Measurements from ENCODE around the gene ANGPTL2. TPM values are rescaled to one million over a fixed set of nuclear protein-coding genes. Genes with fewer than 3 reads are reported as not detected.

ANGPTL2 gene
- polyA plus RNA-seq, 1 donor: 15.5 TPM

- H3K4me3 ChIP-seq (ENCODE audit: low read length): no peak overlapping the region
- peaks cover 42% of the 10 kb centered on the region for H3K36me3 ChIP-seq (ENCODE audit: control insufficient read depth, insufficient read depth, low read length)
- H3K27me3 ChIP-seq (ENCODE audit: control insufficient read depth, insufficient read depth, low read length): no peaks in the 10 kb centered on the region
- H3K27ac ChIP-seq (ENCODE audit: low read length): no peak overlapping the region
- DNase-seq: no peak
- H3K9me3 ChIP-seq (ENCODE audit: control insufficient read depth, low read depth, low read length): no peaks in the 10 kb centered on the region
- no peaks in the 10 kb centered on the region for H3K4me1 ChIP-seq (ENCODE audit: control insufficient read depth, insufficient read depth, low read length)
- WGBS (ENCODE audit: insufficient coverage, low lambda C conversion rate): no CpG with 5 or more reads among the region's 5 CpGs
Observed at GRCh38 chr9:127095411-127095810, 27.0 kb downstream of the ANGPTL2 start.

- WGBS (ENCODE audit: insufficient coverage, low lambda C conversion rate): no CpG with 5 or more reads among the region's 17 CpGs
- Histone ChIP-seq H3K9me3 (ENCODE audit: control insufficient read depth, low read depth, low read length) (no peaks in the 10 kb centered on the region), H3K4me1 (ENCODE audit: control insufficient read depth, insufficient read depth, low read length) (no peaks in the 10 kb centered on the region), H3K36me3 (ENCODE audit: control insufficient read depth, insufficient read depth, low read length) (peaks cover 45% of the 10 kb centered on the region), H3K27ac (ENCODE audit: low read length) (no peak overlapping the region), H3K4me3 (ENCODE audit: low read length) (no peak overlapping the region), H3K27me3 (ENCODE audit: control insufficient read depth, insufficient read depth, low read length) (no peaks in the 10 kb centered on the region)
- DNase-seq: no peak
Observed at GRCh38 chr9:127093319-127094020, 29.0 kb downstream of the ANGPTL2 start.

- no peak for DNase-seq
- Histone ChIP-seq H3K4me1 (ENCODE audit: control insufficient read depth, insufficient read depth, low read length) (no peaks in the 10 kb centered on the region), H3K27me3 (ENCODE audit: control insufficient read depth, insufficient read depth, low read length) (no peaks in the 10 kb centered on the region), H3K9me3 (ENCODE audit: control insufficient read depth, low read depth, low read length) (no peaks in the 10 kb centered on the region), H3K27ac (ENCODE audit: low read length) (no peak overlapping the region), H3K4me3 (ENCODE audit: low read length) (no peak overlapping the region), H3K36me3 (ENCODE audit: control insufficient read depth, insufficient read depth, low read length) (peaks cover 51% of the 10 kb centered on the region)
- WGBS (ENCODE audit: insufficient coverage, low lambda C conversion rate): 100% methylated on average over 1 of the region's 11 CpGs
Observed at GRCh38 chr9:127092041-127092608, 30.3 kb downstream of the ANGPTL2 start.

GRCh38 chr9:127091526-127091925, 30.9 kb downstream of the ANGPTL2 start:
- WGBS (ENCODE audit: insufficient coverage, low lambda C conversion rate): no CpG with 5 or more reads among the region's 13 CpGs
- no peak overlapping the region for H3K4me3 ChIP-seq (ENCODE audit: low read length)
- no peak for DNase-seq
- H3K27me3 ChIP-seq (ENCODE audit: control insufficient read depth, insufficient read depth, low read length): no peaks in the 10 kb centered on the region
- H3K36me3 ChIP-seq (ENCODE audit: control insufficient read depth, insufficient read depth, low read length): peaks cover 53% of the 10 kb centered on the region
- no peaks in the 10 kb centered on the region for H3K4me1 ChIP-seq (ENCODE audit: control insufficient read depth, insufficient read depth, low read length)
- H3K9me3 ChIP-seq (ENCODE audit: control insufficient read depth, low read depth, low read length): no peaks in the 10 kb centered on the region
- no peak overlapping the region for H3K27ac ChIP-seq (ENCODE audit: low read length)

GRCh38 chr9:127090341-127090985, 32.0 kb downstream of the ANGPTL2 start:
- Histone ChIP-seq H3K4me3 (ENCODE audit: low read length) (no peak overlapping the region), H3K27me3 (ENCODE audit: control insufficient read depth, insufficient read depth, low read length) (no peaks in the 10 kb centered on the region), H3K9me3 (ENCODE audit: control insufficient read depth, low read depth, low read length) (no peaks in the 10 kb centered on the region), H3K4me1 (ENCODE audit: control insufficient read depth, insufficient read depth, low read length) (no peaks in the 10 kb centered on the region), H3K27ac (ENCODE audit: low read length) (no peak overlapping the region), H3K36me3 (ENCODE audit: control insufficient read depth, insufficient read depth, low read length) (peaks cover 48% of the 10 kb centered on the region)
- no CpG with 5 or more reads among the region's 6 CpGs for WGBS (ENCODE audit: insufficient coverage, low lambda C conversion rate)
- DNase-seq: no peak

- H3K4me1 ChIP-seq (ENCODE audit: control insufficient read depth, insufficient read depth, low read length): no peaks in the 10 kb centered on the region
- H3K4me3 ChIP-seq (ENCODE audit: low read length): no peak overlapping the region
- no peak for DNase-seq
- H3K36me3 ChIP-seq (ENCODE audit: control insufficient read depth, insufficient read depth, low read length): peaks cover 48% of the 10 kb centered on the region
- no peaks in the 10 kb centered on the region for H3K27me3 ChIP-seq (ENCODE audit: control insufficient read depth, insufficient read depth, low read length)
- WGBS (ENCODE audit: insufficient coverage, low lambda C conversion rate): no CpG with 5 or more reads among the region's 6 CpGs
- no peak overlapping the region for H3K27ac ChIP-seq (ENCODE audit: low read length)
- H3K9me3 ChIP-seq (ENCODE audit: control insufficient read depth, low read depth, low read length): no peaks in the 10 kb centered on the region
Observed at GRCh38 chr9:127089631-127090081, 32.8 kb downstream of the ANGPTL2 start.

GRCh38 chr9:127088724-127089615, 33.5 kb downstream of the ANGPTL2 start:
- H3K36me3 ChIP-seq (ENCODE audit: control insufficient read depth, insufficient read depth, low read length): peaks cover 47% of the 10 kb centered on the region
- H3K27ac ChIP-seq (ENCODE audit: low read length): no peak overlapping the region

GRCh38 chr9:127087836-127088235, 34.6 kb downstream of the ANGPTL2 start:
- 87% methylated on average over 3 of the region's 8 CpGs for WGBS (ENCODE audit: insufficient coverage, low lambda C conversion rate)
- peaks cover 35% of the 10 kb centered on the region for H3K36me3 ChIP-seq (ENCODE audit: control insufficient read depth, insufficient read depth, low read length)
- no peak overlapping the region for H3K4me3 ChIP-seq (ENCODE audit: low read length)
- H3K4me1 ChIP-seq (ENCODE audit: control insufficient read depth, insufficient read depth, low read length): no peaks in the 10 kb centered on the region
- H3K27ac ChIP-seq (ENCODE audit: low read length): no peak overlapping the region
- H3K9me3 ChIP-seq (ENCODE audit: control insufficient read depth, low read depth, low read length): no peaks in the 10 kb centered on the region
- no peak for DNase-seq
- H3K27me3 ChIP-seq (ENCODE audit: control insufficient read depth, insufficient read depth, low read length): no peaks in the 10 kb centered on the region

More at GRCh38 chr9:127088724-127089615, 33.5 kb downstream of the ANGPTL2 start:
- Histone ChIP-seq H3K4me3 (ENCODE audit: low read length) (no peak overlapping the region), H3K9me3 (ENCODE audit: control insufficient read depth, low read depth, low read length) (no peaks in the 10 kb centered on the region), H3K4me1 (ENCODE audit: control insufficient read depth, insufficient read depth, low read length) (no peaks in the 10 kb centered on the region), H3K27me3 (ENCODE audit: control insufficient read depth, insufficient read depth, low read length) (no peaks in the 10 kb centered on the region)
- WGBS (ENCODE audit: insufficient coverage, low lambda C conversion rate): 80% methylated on average over 1 of the region's 27 CpGs
- no peak for DNase-seq

- no peaks in the 10 kb centered on the region for H3K27me3 ChIP-seq (ENCODE audit: control insufficient read depth, insufficient read depth, low read length)
- H3K4me1 ChIP-seq (ENCODE audit: control insufficient read depth, insufficient read depth, low read length): no peaks in the 10 kb centered on the region
- H3K36me3 ChIP-seq (ENCODE audit: control insufficient read depth, insufficient read depth, low read length): peaks cover 32% of the 10 kb centered on the region
- WGBS (ENCODE audit: insufficient coverage, low lambda C conversion rate): no CpG with 5 or more reads among the region's 6 CpGs
- no peak overlapping the region for H3K4me3 ChIP-seq (ENCODE audit: low read length)
- H3K27ac ChIP-seq (ENCODE audit: low read length): no peak overlapping the region
- no peaks in the 10 kb centered on the region for H3K9me3 ChIP-seq (ENCODE audit: control insufficient read depth, low read depth, low read length)
- no peak for DNase-seq
Observed at GRCh38 chr9:127087411-127087810, 35.0 kb downstream of the ANGPTL2 start.

GRCh38 chr9:127086771-127087170, 35.7 kb downstream of the ANGPTL2 start:
- no peak for DNase-seq

More at GRCh38 chr9:127086771-127087170, 35.7 kb downstream of the ANGPTL2 start:
- H3K27me3 ChIP-seq (ENCODE audit: control insufficient read depth, insufficient read depth, low read length): no peaks in the 10 kb centered on the region
- WGBS (ENCODE audit: insufficient coverage, low lambda C conversion rate): no CpG with 5 or more reads among the region's 4 CpGs
- H3K36me3 ChIP-seq (ENCODE audit: control insufficient read depth, insufficient read depth, low read length): peaks cover 36% of the 10 kb centered on the region
- no peak overlapping the region for H3K4me3 ChIP-seq (ENCODE audit: low read length)
- no peaks in the 10 kb centered on the region for H3K9me3 ChIP-seq (ENCODE audit: control insufficient read depth, low read depth, low read length)
- no peak overlapping the region for H3K27ac ChIP-seq (ENCODE audit: low read length)
- no peaks in the 10 kb centered on the region for H3K4me1 ChIP-seq (ENCODE audit: control insufficient read depth, insufficient read depth, low read length)
